T-cell (primary cell): ENCODE data around the gene NUDT9. TPM values are rescaled to one million over a fixed set of nuclear protein-coding genes. Genes with fewer than 3 reads are reported as not detected.
"Not testable (repeated sequence)": the region's sequence is repeated elsewhere in the genome, so short reads cannot be mapped to it uniquely, and the experiment has no call there.

Experiments
- ATAC-seq, 4 experiments: fragments of 200-7000 bp in 3 of 4; fragments of 150-1000 bp in 1 of 4; cut with Tn5 transposase; replicated peaks in 1 of 4; 1 replicate in 3 of 4; 2 replicates in 1 of 4; pipeline ENCODE4 v1.10.0; 2021; ENCODE audit warnings: moderate library complexity in 3 of 4, mild to moderate bottlenecking in 2 of 4, moderate number of reproducible peaks in 1 of 4
- CTCF ChIA-PET, 2 donors: fragments of 300-600 bp; sonication (Branson Sonifier 250); formaldehyde crosslinking; loops; one replicate each; lab custom pipeline; 2022; ENCODE audit warnings: antibody characterized with exemption in 2 of 2; lab: Charles Lee
- POLR2A ChIA-PET, 2 donors: fragments of 300-600 bp; sonication (Branson Sonifier 250); formaldehyde crosslinking; loops; one replicate each; lab custom pipeline; 2022; ENCODE audit warnings: antibody characterized with exemption in 2 of 2; lab: Charles Lee
- DNase-seq, 35 experiments: peaks; one replicate each; pipeline versions ENCODE4 v3.0.0 to v3.0.0-alpha.2; 2013 to 2023
- H3K27ac ChIP-seq: one replicate; pipeline ENCODE4 v1.5.1; 2013; ENCODE audit warnings: low read length
- H3K27me3 ChIP-seq, 2 experiments: replicated peaks in 1 of 2; 1 replicate in 1 of 2; 2 replicates in 1 of 2; pipeline versions ENCODE4 v1.6.1 to v1.7.0; 2013; ENCODE audit warnings: low read length in 1 of 2, mixed read lengths in 1 of 2; ENCODE audit not compliant: control insufficient read depth in 2 of 2, insufficient read depth in 2 of 2; ENCODE audit errors: extremely low read depth in 1 of 2
- H3K36me3 ChIP-seq, 2 donors: 1 replicate in 1 of 2; 2 replicates in 1 of 2; pipeline versions ENCODE4 v1.6.1 to v1.7.0; 2013; ENCODE audit warnings: low read length in 1 of 2; ENCODE audit not compliant: control insufficient read depth in 2 of 2, insufficient read depth in 1 of 2; ENCODE audit errors: extremely low read depth in 1 of 2
- H3K4me1 ChIP-seq, 2 experiments: 1 replicate in 1 of 2; 2 replicates in 1 of 2; pipeline versions ENCODE4 v1.6.1 to v1.7.0; 2013; ENCODE audit warnings: low read length in 2 of 2, mixed read lengths in 1 of 2; ENCODE audit not compliant: insufficient read depth in 2 of 2, control insufficient read depth in 1 of 2; ENCODE audit errors: extremely low read depth in 1 of 2
- H3K4me3 ChIP-seq, 2 donors: 1 replicate in 1 of 2; 2 replicates in 1 of 2; pipeline versions ENCODE4 v1.5.1 to v1.7.0; 2013; ENCODE audit warnings: mild to moderate bottlenecking in 2 of 2, low read length in 1 of 2, moderate library complexity in 1 of 2; ENCODE audit not compliant: control insufficient read depth in 1 of 2; ENCODE audit errors: extremely low read depth in 1 of 2
- H3K9me3 ChIP-seq: 2 replicates; pipeline ENCODE4 v1.7.0; 2013
- H3K27ac Mint-ChIP-seq, 2 donors: one replicate each; pipeline ENCODE4 v1.8.0; 2020 to 2021; ENCODE audit warnings: mild to moderate bottlenecking in 2 of 2, mixed read lengths in 2 of 2
- H3K27me3 Mint-ChIP-seq, 2 donors: one replicate each; pipeline ENCODE4 v1.8.0; 2021 to 2022; ENCODE audit warnings: mixed read lengths in 2 of 2
- H3K36me3 Mint-ChIP-seq: one replicate; pipeline ENCODE4 v1.8.0; 2021; ENCODE audit warnings: mixed read lengths
- H3K4me1 Mint-ChIP-seq, 3 donors: one replicate each; pipeline ENCODE4 v1.8.0; 2020 to 2022; ENCODE audit warnings: mixed read lengths in 3 of 3, mild to moderate bottlenecking in 1 of 3
- H3K4me3 Mint-ChIP-seq, 3 donors: one replicate each; pipeline ENCODE4 v1.8.0; 2020 to 2022; ENCODE audit warnings: mild to moderate bottlenecking in 3 of 3, mixed read lengths in 3 of 3, moderate library complexity in 3 of 3
- H3K9me3 Mint-ChIP-seq, 3 donors: one replicate each; pipeline ENCODE4 v1.8.0; 2020 to 2022; ENCODE audit warnings: mixed read lengths in 3 of 3
- WGBS: methylation state at CpG from one replicate; pipeline ENCODE4 v1.1.5; 2013; ENCODE audit warnings: missing lambda C conversion rate; ENCODE audit not compliant: insufficient coverage; 5-methylcytosine and 5-hydroxymethylcytosine counted together
- total RNA-seq, 35 experiments: library from RNA in 6 of 35; stranded (reverse) in 6 of 35; fragments of 120-200 nt in 1 of 35; gene quantifications; one replicate each; pipeline versions ENCODE4 v1.2.1 to v1.2.4 and lab custom pipeline; 2013 to 2026

Gene NUDT9
- total RNA-seq, 5 donors from 2014 or later (not counting 1 experiment from before 2014, with no cell fraction given): 10.1 to 18.0 (median 13.9) TPM

DNA sequence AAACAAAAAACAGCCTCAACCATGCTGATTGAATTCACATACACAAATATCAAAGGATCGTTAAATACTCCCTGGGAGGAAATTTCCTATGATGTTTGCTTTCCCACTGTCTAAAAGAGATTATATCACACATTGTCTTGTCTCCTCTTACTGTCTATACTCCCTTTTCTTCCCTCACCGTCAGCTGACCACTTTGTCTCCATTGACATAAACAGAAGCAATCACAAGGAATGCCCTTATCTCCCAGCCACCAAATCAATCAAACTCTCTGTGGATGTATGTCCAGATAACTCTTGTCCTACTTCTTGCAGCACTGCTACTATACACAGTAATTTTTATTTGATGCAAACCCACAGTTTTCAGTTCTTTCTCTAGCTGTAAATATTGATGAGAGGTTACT lies 12.2 kb upstream of the NUDT9 start:
- no peak for DNase-seq
- H3K9me3 Mint-ChIP-seq: no peaks in the 10 kb centered on the region
- H3K27me3 Mint-ChIP-seq: peaks cover 18 to 27% of the 10 kb centered on the region in 2 donors
- Histone ChIP-seq H3K9me3 (no peaks in the 10 kb centered on the region), H3K4me3 (no peak overlapping the region), H3K36me3 (no peaks in the 10 kb centered on the region), H3K4me1 (no peaks in the 10 kb centered on the region), H3K27ac (no peak overlapping the region), H3K27me3 (peaks cover 0 to 12% of the 10 kb centered on the region in 2 experiments)
- 70% methylated on average over 1 of the region's 2 CpGs for WGBS
- ChIA-PET POLR2A (no interaction called here), CTCF (no interaction called here)
- H3K27ac Mint-ChIP-seq: no peak overlapping the region
- H3K4me3 Mint-ChIP-seq: no peak overlapping the region
- no peak for ATAC-seq
- H3K4me1 Mint-ChIP-seq: peaks cover 14 to 21% (median 20%) of the 10 kb centered on the region in 3 donors
- H3K36me3 Mint-ChIP-seq: no peaks in the 10 kb centered on the region

DNA sequence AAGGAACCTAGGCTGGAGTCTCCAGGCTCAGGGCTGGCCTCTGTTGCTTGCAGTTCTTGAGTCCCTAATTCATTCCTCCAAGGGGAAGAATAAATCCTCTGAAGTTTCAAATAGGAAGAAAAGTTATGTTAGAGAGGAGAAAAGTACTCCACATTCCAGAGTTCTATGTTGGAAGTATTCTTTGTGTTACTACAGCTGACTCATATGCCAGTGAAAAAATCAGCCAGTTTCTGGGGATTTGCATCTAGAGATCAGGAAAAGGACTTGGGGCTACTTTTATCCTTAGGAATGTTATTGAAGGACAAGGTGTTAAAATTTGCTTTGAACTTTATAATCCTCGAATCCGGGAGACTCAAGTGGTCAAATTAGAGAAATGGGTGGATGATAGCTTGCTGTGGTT lies 11.7 kb upstream of the NUDT9 start:
- CTCF ChIA-PET: no interaction called here

GRCh38 chr4:87414816-87415215 lies 7.6 kb upstream of the NUDT9 start:
- Mint-ChIP-seq H3K9me3 (no peaks in the 10 kb centered on the region), H3K36me3 (no peaks in the 10 kb centered on the region), H3K4me3 (no peak overlapping the region), H3K27me3 (peaks cover 10 to 13% of the 10 kb centered on the region in 2 donors), H3K4me1 (no peaks in the 10 kb centered on the region), H3K27ac (no peak overlapping the region)
- POLR2A ChIA-PET: no interaction called here
- Histone ChIP-seq H3K36me3 (no peaks in the 10 kb centered on the region), H3K27me3 (peaks cover 0 to 12% of the 10 kb centered on the region in 2 experiments), H3K4me3 (no peak overlapping the region), H3K9me3 (no peaks in the 10 kb centered on the region), H3K27ac (no peak overlapping the region), H3K4me1 (no peaks in the 10 kb centered on the region)
- ATAC-seq (no peak), DNase-seq (no peak)
- CTCF ChIA-PET: no interaction called here

More for the DNA sequence above, 11.7 kb upstream of the NUDT9 start:
- Histone ChIP-seq H3K4me1 (no peaks in the 10 kb centered on the region), H3K36me3 (no peaks in the 10 kb centered on the region), H3K9me3 (no peaks in the 10 kb centered on the region), H3K4me3 (no peak overlapping the region), H3K27me3 (peaks cover 0 to 12% of the 10 kb centered on the region in 2 experiments), H3K27ac (no peak overlapping the region)
- no peak for DNase-seq
- H3K27ac Mint-ChIP-seq: no peak overlapping the region
- H3K27me3 Mint-ChIP-seq: peaks cover 18 to 27% of the 10 kb centered on the region in 2 donors
- no peaks in the 10 kb centered on the region for H3K9me3 Mint-ChIP-seq
- no peak for ATAC-seq
- H3K4me3 Mint-ChIP-seq: no peak overlapping the region
- 57% methylated on average over 2 of the region's 2 CpGs for WGBS
- no peaks in the 10 kb centered on the region for H3K36me3 Mint-ChIP-seq
- POLR2A ChIA-PET: no interaction called here
- peaks cover 14 to 20% (median 20%) of the 10 kb centered on the region in 3 donors for H3K4me1 Mint-ChIP-seq

DNA sequence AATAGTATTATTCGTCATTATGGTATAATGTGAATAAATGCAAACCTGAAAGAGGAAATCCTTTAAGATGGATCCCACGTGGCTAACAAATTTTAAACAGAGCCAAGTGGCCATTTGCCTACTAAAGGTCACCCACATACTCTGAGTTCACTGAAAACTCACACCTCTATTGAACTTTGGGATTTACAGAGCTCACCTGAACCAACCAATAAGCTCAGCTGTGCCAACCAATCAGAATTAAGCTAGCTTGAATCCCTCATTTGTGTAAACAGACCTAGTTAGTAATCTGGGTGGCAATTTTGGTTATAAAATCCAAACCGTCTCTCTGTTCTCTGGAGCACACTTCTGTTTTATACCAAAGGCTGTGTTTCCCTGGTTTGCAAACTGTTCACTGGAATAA lies 5.4 kb upstream of the NUDT9 start:
- DNase-seq: no peak
- Histone ChIP-seq H3K27ac (no peak overlapping the region), H3K4me3 (no peak overlapping the region), H3K9me3 (no peaks in the 10 kb centered on the region), H3K4me1 (peaks cover 0 to 9% of the 10 kb centered on the region in 2 experiments), H3K36me3 (no peaks in the 10 kb centered on the region), H3K27me3 (peaks cover 0 to 6% of the 10 kb centered on the region in 2 experiments)
- ChIA-PET CTCF (interaction anchor here (0.5 to 0.6 kb wide), 2 partner anchors 9 to 10 kb away, joined by 4 read pairs; no protein-coding TSS in a partner anchor), POLR2A (no interaction called here)
- peaks cover 0 to 5% of the 10 kb centered on the region in 2 donors for H3K27me3 Mint-ChIP-seq
- no peak overlapping the region for H3K4me3 Mint-ChIP-seq
- WGBS: no CpG with 5 or more reads among the region's 3 CpGs
- no peak overlapping the region for H3K27ac Mint-ChIP-seq
- peaks cover 9 to 12% (median 9%) of the 10 kb centered on the region in 3 donors for H3K4me1 Mint-ChIP-seq
- H3K36me3 Mint-ChIP-seq: no peaks in the 10 kb centered on the region
- H3K9me3 Mint-ChIP-seq: no peaks in the 10 kb centered on the region
- no peak for ATAC-seq

DNA sequence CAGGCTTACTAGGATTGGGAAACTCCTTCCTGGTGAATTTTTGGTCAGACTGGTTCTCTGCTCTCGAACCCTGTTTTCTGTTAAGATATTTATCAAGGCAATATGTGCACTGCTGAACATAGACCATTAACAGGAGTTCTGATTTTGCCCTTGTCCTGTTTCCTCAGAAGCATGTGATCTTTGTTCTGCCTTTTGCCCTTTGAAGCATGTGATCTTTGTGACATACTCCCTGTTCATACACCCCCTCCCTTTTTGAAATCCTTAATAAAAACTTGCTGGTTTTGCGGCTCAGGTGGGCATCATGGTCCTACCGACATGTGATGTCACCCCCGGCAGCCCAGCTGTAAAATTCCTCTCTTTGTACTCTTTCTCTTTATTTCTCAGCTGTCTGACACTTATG lies 4.0 kb upstream of the NUDT9 start:
- ATAC-seq, H3K27ac Mint-ChIP-seq, H3K36me3 ChIP-seq, H3K27me3 Mint-ChIP-seq, H3K27me3 ChIP-seq, H3K27ac ChIP-seq, H3K4me3 Mint-ChIP-seq, H3K9me3 Mint-ChIP-seq, POLR2A ChIA-PET, H3K4me3 ChIP-seq, DNase-seq, H3K9me3 ChIP-seq, H3K36me3 Mint-ChIP-seq: not testable (repeated sequence)
- CTCF ChIA-PET: interaction anchor here in 1 of 2 donors (1.2 kb wide), 1 partner anchor 24 kb away, joined by 3 read pairs; no protein-coding TSS in a partner anchor
- H3K4me1 ChIP-seq: peaks cover 2 to 10% of the 10 kb centered on the region in 2 experiments
- peaks cover 12 to 24% (median 22%) of the 10 kb centered on the region in 3 donors for H3K4me1 Mint-ChIP-seq
- 100% methylated on average over 1 of the region's 4 CpGs for WGBS

GRCh38 chr4:87419578-87420249 lies 2.7 kb upstream of the NUDT9 start:
- DNase-seq (no peak), ATAC-seq (no peak)
- Mint-ChIP-seq H3K27ac (peak overlapping the region in 1 of 2 donors; percentile 2), H3K4me3 (peak overlapping the region in 1 of 3 donors; percentile 34), H3K36me3 (no peaks in the 10 kb centered on the region), H3K9me3 (no peaks in the 10 kb centered on the region), H3K4me1 (peaks cover 22 to 37% (median 31%) of the 10 kb centered on the region in 3 donors), H3K27me3 (no peaks in the 10 kb centered on the region)
- ChIA-PET CTCF (interaction anchor here (0.7 to 1.2 kb wide), 4 partner anchors 25 to 45 kb away, joined by 3 to 6 read pairs (median 4); partner anchors contain the start of gene HSD17B11 (in 1 of the 2)), POLR2A (no interaction called here)
- 100% methylated on average over 1 of the region's 5 CpGs for WGBS
- Histone ChIP-seq H3K4me1 (peaks cover 9 to 16% of the 10 kb centered on the region in 2 experiments), H3K27me3 (no peaks in the 10 kb centered on the region), H3K27ac (no peak overlapping the region), H3K36me3 (no peaks in the 10 kb centered on the region), H3K4me3 (no peak overlapping the region), H3K9me3 (no peaks in the 10 kb centered on the region)
